ENCODE data around the gene ZNF688.

- TF ChIP-seq CTCF (IDR thresholded peaks at IDR 0.05; ENCODE audit: insufficient read depth, low read depth, low read length), result no peak
- TF ChIP-seq EZH2 (IDR thresholded peaks at IDR 0.05; ENCODE audit: insufficient read depth, low read length), result no peak
These were observed 42.6 kb downstream of the ZNF688 start for GRCh38 chr16:30528799-30529457.

Data from astrocyte (in vitro differentiated cells and primary cell).